Measurements from ENCODE around the gene TMEM132C.

DNA sequence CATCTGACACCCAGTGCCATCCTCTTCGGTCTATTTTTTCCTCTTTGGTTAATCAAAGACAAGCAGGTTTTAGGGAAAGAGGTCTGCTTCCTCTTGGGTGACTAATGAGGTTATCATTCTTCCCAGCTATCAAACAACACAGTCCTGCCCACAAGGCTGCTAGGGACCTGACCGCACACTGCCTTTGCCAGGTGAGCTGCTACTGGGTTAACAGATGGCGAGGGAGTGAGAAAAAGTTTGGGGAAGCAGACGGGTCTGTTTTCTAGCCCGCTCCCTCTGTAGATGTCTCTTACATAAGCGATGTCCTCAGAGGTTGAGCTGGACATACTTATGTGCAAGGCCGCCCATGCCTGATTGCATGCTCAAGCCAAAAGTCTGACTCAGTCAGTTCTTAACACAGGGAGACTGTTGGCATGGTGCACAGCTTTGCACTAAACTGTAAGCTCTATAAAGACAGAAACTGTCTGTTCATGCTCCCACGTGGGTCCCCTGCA, 462.7 kb downstream of the TMEM132C start:
- no peak for TF ChIP-seq POLR2AphosphoS5 (IDR thresholded peaks at IDR 0.05; ENCODE audit: low read depth, low read length)
- no peak for TF ChIP-seq TAF1 (IDR thresholded peaks at IDR 0.05; ENCODE audit: low read depth, low read length)
- TF ChIP-seq POLR2A (IDR thresholded peaks at IDR 0.05; ENCODE audit: low read depth, low read length) = no peak
